ENCODE measurements around the gene TSPAN18. TPM values are rescaled to one million over a fixed set of nuclear protein-coding genes. Genes with fewer than 3 reads are reported as not detected.

TSPAN18 gene
- total RNA-seq, 1 donor from 2014 or later = 38.4 TPM

GRCh38 chr11:44957776-44958564 is 231.2 kb downstream of the TSPAN18 start:
- intact Hi-C loops (cut with DNase I) = no loop called here
- Histone ChIP-seq H3K36me3 (no peaks in the 10 kb centered on the region), H3K9me3 (no peaks in the 10 kb centered on the region), H3K27me3 (ENCODE audit: low read depth) (no peaks in the 10 kb centered on the region), H3K4me1 (peaks cover 34% of the 10 kb centered on the region), H3K27ac (no peak overlapping the region), H3K4me3 (no peak overlapping the region)
- DNase-seq (no peak), ATAC-seq (no peak)
- no peak for TF ChIP-seq CTCF (IDR thresholded peaks at IDR 0.05)

GRCh38 chr11:44959064-44959463 is 232.3 kb downstream of the TSPAN18 start:
- H3K4me1 ChIP-seq = peaks cover 28% of the 10 kb centered on the region
- no peak overlapping the region for H3K4me3 ChIP-seq
- ATAC-seq (no peak), DNase-seq (no peak)
- H3K27ac ChIP-seq = no peak overlapping the region
- no peaks in the 10 kb centered on the region for H3K27me3 ChIP-seq (ENCODE audit: low read depth)
- TF ChIP-seq CTCF (IDR thresholded peaks at IDR 0.05) = no peak
- intact Hi-C loops (cut with DNase I) = no loop called here
- no peaks in the 10 kb centered on the region for H3K36me3 ChIP-seq
- no peaks in the 10 kb centered on the region for H3K9me3 ChIP-seq

- no peaks in the 10 kb centered on the region for H3K9me3 ChIP-seq
- intact Hi-C loops (cut with DNase I) = no loop called here
- H3K4me1 ChIP-seq = peaks cover 23% of the 10 kb centered on the region
- ATAC-seq = no peak
- H3K27ac ChIP-seq = no peak overlapping the region
- H3K36me3 ChIP-seq = no peaks in the 10 kb centered on the region
- no peak overlapping the region for H3K4me3 ChIP-seq
- H3K27me3 ChIP-seq (ENCODE audit: low read depth) = no peaks in the 10 kb centered on the region
- DNase-seq = no peak
- no peak for TF ChIP-seq CTCF (IDR thresholded peaks at IDR 0.05)
Observed at GRCh38 chr11:44960200-44960845, 233.6 kb downstream of the TSPAN18 start.

GRCh38 chr11:44962464-44962863 is 235.7 kb downstream of the TSPAN18 start:
- Histone ChIP-seq H3K9me3 (no peaks in the 10 kb centered on the region), H3K36me3 (no peaks in the 10 kb centered on the region), H3K4me1 (peaks cover 9% of the 10 kb centered on the region), H3K4me3 (no peak overlapping the region), H3K27me3 (ENCODE audit: low read depth) (no peaks in the 10 kb centered on the region), H3K27ac (no peak overlapping the region)
- ATAC-seq (no peak), DNase-seq (no peak)
- intact Hi-C loops (cut with DNase I) = no loop called here
- no peak for TF ChIP-seq CTCF (IDR thresholded peaks at IDR 0.05)

GRCh38 chr11:44963136-44963535 is 236.4 kb downstream of the TSPAN18 start:
- intact Hi-C loops (cut with DNase I) = no loop called here
- no peaks in the 10 kb centered on the region for H3K27me3 ChIP-seq (ENCODE audit: low read depth)
- peaks cover 9% of the 10 kb centered on the region for H3K4me1 ChIP-seq
- H3K27ac ChIP-seq = no peak overlapping the region
- no peak for TF ChIP-seq CTCF (IDR thresholded peaks at IDR 0.05)
- DNase-seq = no peak
- no peak for ATAC-seq
- H3K36me3 ChIP-seq = no peaks in the 10 kb centered on the region
- H3K9me3 ChIP-seq = no peaks in the 10 kb centered on the region
- no peak overlapping the region for H3K4me3 ChIP-seq

All from lower lobe of right lung (tissue), 2 donors.